HEK293 (cell line): ENCODE measurements around the gene MED20.

Source experiments
- CTCF ChIA-PET: fragments of 350-600 bp; formaldehyde crosslinking; extraction: SDS; loops from one replicate; lab custom pipeline; 2021; ENCODE audit warnings: antibody characterized with exemption; lab: Yijun Ruan, JAX
- POLR2A ChIA-PET: fragments of 300-600 bp; formaldehyde crosslinking; extraction: SDS; loops from one replicate; lab custom pipeline; 2020; ENCODE audit warnings: antibody characterized with exemption, inconsistent platforms; lab: Yijun Ruan, JAX
- H3K27ac ChIP-seq: fragments of 200-500 bp; sonication (Bioruptor generic); 2 replicates; pipeline ENCODE4 v1.5.1; 2014; ENCODE audit warnings: low read depth, low read length, control low read depth, inconsistent platforms; ENCODE audit errors: extremely low read depth
- H3K36me3 ChIP-seq, 2 experiments: fragments of 200-500 bp in 1 of 2; sonication (Bioruptor generic) in 1 of 2; 1 replicate in 1 of 2; 2 replicates in 1 of 2; pipeline ENCODE4 v1.5.1; 2014 to 2017; ENCODE audit warnings: inconsistent platforms in 2 of 2, low read length in 2 of 2; ENCODE audit not compliant: control insufficient read depth in 2 of 2, insufficient read depth in 1 of 2
- H3K4me1 ChIP-seq: fragments of 200-500 bp; sonication (Bioruptor generic); 2 replicates; pipeline ENCODE4 v1.5.1; 2014; ENCODE audit warnings: mild to moderate bottlenecking, low read length, inconsistent platforms; ENCODE audit not compliant: control insufficient read depth, insufficient read depth
- H3K4me3 ChIP-seq: 2 replicates; pipeline ENCODE4 v1.5.1; 2011; ENCODE audit warnings: low read depth, mild to moderate bottlenecking, control low read depth, low read length, moderate library complexity
- H3K9me3 ChIP-seq: fragments of 200-500 bp; sonication (Bioruptor generic); 2 replicates; pipeline ENCODE4 v1.5.1; 2014; ENCODE audit warnings: low read depth, low read length, inconsistent platforms; ENCODE audit not compliant: control insufficient read depth, insufficient read depth
- HOXA7 ChIP-seq: sonication (generic); formaldehyde crosslinking; IDR thresholded peaks from 2 replicates; pipeline ENCODE4 v1.8.1; 2022; ENCODE audit warnings: missing genetic modification reagents, borderline replicate concordance
- HOXC10 ChIP-seq: sonication (generic); formaldehyde crosslinking; IDR thresholded peaks from 2 replicates; pipeline ENCODE4 v1.8.1; 2023; ENCODE audit warnings: mild to moderate bottlenecking, missing genetic modification reagents
- KLF7 ChIP-seq: fragments of 450-650 bp; formaldehyde crosslinking; IDR thresholded peaks from 2 replicates; pipeline ENCODE4 v1.5.1; 2016; ENCODE audit warnings: missing biosample characterization, missing genetic modification characterization, borderline replicate concordance
- SCRT2 ChIP-seq: fragments of 450-650 bp; formaldehyde crosslinking; IDR thresholded peaks from 2 replicates; pipeline ENCODE4 v1.5.1; 2016; ENCODE audit warnings: missing biosample characterization, missing genetic modification characterization
- SETDB1 ChIP-seq: IDR thresholded peaks from one replicate; pipeline ENCODE4 v1.6.1; 2017; ENCODE audit warnings: mild to moderate bottlenecking, low read length, moderate library complexity, mixed read lengths; ENCODE audit not compliant: insufficient read length
- TRIM28 ChIP-seq: IDR thresholded peaks from 2 replicates; pipeline ENCODE4 v1.6.1; 2011; ENCODE audit warnings: low read length, control low read depth, borderline replicate concordance
- ZBTB49 ChIP-seq: fragments of 450-650 bp; formaldehyde crosslinking; IDR thresholded peaks from 2 replicates; pipeline ENCODE4 v1.5.1; 2016; ENCODE audit warnings: missing biosample characterization, missing genetic modification characterization, low read depth
- ZBTB8A ChIP-seq: fragments of 450-650 bp; formaldehyde crosslinking; IDR thresholded peaks from 2 replicates; pipeline ENCODE4 v1.5.1; 2016; ENCODE audit warnings: missing biosample characterization, missing genetic modification characterization
- ZFP37 ChIP-seq: fragments of 450-650 bp; formaldehyde crosslinking; IDR thresholded peaks from 2 replicates; pipeline ENCODE4 v1.5.1; 2016; ENCODE audit warnings: missing biosample characterization, missing genetic modification characterization
- ZNF140 ChIP-seq: fragments of 450-650 bp; formaldehyde crosslinking; IDR thresholded peaks from 2 replicates; pipeline ENCODE4 v1.5.1; 2016; ENCODE audit warnings: missing biosample characterization, missing genetic modification characterization
- ZNF146 ChIP-seq: fragments of 450-650 bp; formaldehyde crosslinking; IDR thresholded peaks from 2 replicates; pipeline ENCODE4 v1.5.1; 2016; ENCODE audit warnings: missing biosample characterization, missing genetic modification characterization
- ZNF155 ChIP-seq: fragments of 450-650 bp; formaldehyde crosslinking; IDR thresholded peaks from 2 replicates; pipeline ENCODE4 v1.5.1; 2016; ENCODE audit warnings: missing biosample characterization, missing genetic modification characterization
- ZNF16 ChIP-seq: fragments of 450-650 bp; formaldehyde crosslinking; IDR thresholded peaks from 2 replicates; pipeline ENCODE4 v1.5.1; 2016; ENCODE audit warnings: low read depth, missing biosample characterization, missing genetic modification characterization
- ZNF18 ChIP-seq: fragments of 450-650 bp; formaldehyde crosslinking; IDR thresholded peaks from 2 replicates; pipeline ENCODE4 v1.5.1; 2016; ENCODE audit warnings: missing biosample characterization, missing genetic modification characterization
- ZNF223 ChIP-seq: fragments of 450-650 bp; formaldehyde crosslinking; IDR thresholded peaks from 2 replicates; pipeline ENCODE4 v1.5.1; 2016; ENCODE audit warnings: missing biosample characterization, missing genetic modification characterization
- ZNF239 ChIP-seq: fragments of 450-650 bp; formaldehyde crosslinking; IDR thresholded peaks from 2 replicates; pipeline ENCODE4 v1.5.1; 2016; ENCODE audit warnings: missing biosample characterization, missing genetic modification characterization
- ZNF266 ChIP-seq: fragments of 450-650 bp; formaldehyde crosslinking; IDR thresholded peaks from 2 replicates; pipeline ENCODE4 v1.5.1; 2016; ENCODE audit warnings: missing biosample characterization, missing genetic modification characterization, low read depth
- ZNF302 ChIP-seq: fragments of 450-650 bp; formaldehyde crosslinking; IDR thresholded peaks from 2 replicates; pipeline ENCODE4 v1.5.1; 2016; ENCODE audit warnings: missing biosample characterization, missing genetic modification characterization, low read depth
- ZNF394 ChIP-seq: fragments of 450-650 bp; formaldehyde crosslinking; IDR thresholded peaks from 2 replicates; pipeline ENCODE4 v1.5.1; 2016; ENCODE audit warnings: missing biosample characterization, missing genetic modification characterization, mild to moderate bottlenecking, moderate library complexity, borderline replicate concordance
- ZNF426 ChIP-seq: fragments of 450-650 bp; formaldehyde crosslinking; IDR thresholded peaks from 2 replicates; pipeline ENCODE4 v1.5.1; 2017; ENCODE audit warnings: missing biosample characterization, missing genetic modification characterization, mild to moderate bottlenecking, inconsistent platforms, moderate library complexity
- ZNF555 ChIP-seq: fragments of 450-650 bp; formaldehyde crosslinking; conservative IDR thresholded peaks from 2 replicates; pipeline ENCODE4 v1.5.1; 2017; ENCODE audit warnings: missing biosample characterization, mild to moderate bottlenecking, missing genetic modification characterization, inconsistent platforms
- ZNF610 ChIP-seq: fragments of 450-650 bp; formaldehyde crosslinking; IDR thresholded peaks from 2 replicates; pipeline ENCODE4 v1.5.1; 2016; ENCODE audit warnings: missing biosample characterization, missing genetic modification characterization, borderline replicate concordance
- ZNF692 ChIP-seq: fragments of 450-650 bp; formaldehyde crosslinking; IDR thresholded peaks from 2 replicates; pipeline ENCODE4 v1.5.1; 2016; ENCODE audit warnings: missing biosample characterization, missing genetic modification characterization
- ZNF791 ChIP-seq: fragments of 450-650 bp; formaldehyde crosslinking; IDR thresholded peaks from 2 replicates; pipeline ENCODE4 v1.5.1; 2016; ENCODE audit warnings: missing biosample characterization, missing genetic modification characterization
- ZNF843 ChIP-seq: fragments of 450-650 bp; formaldehyde crosslinking; IDR thresholded peaks from 2 replicates; pipeline ENCODE4 v1.5.1; 2016; ENCODE audit warnings: missing biosample characterization, missing genetic modification characterization
- ZXDB ChIP-seq: fragments of 450-650 bp; formaldehyde crosslinking; IDR thresholded peaks from 2 replicates; pipeline ENCODE4 v1.5.1; 2016; ENCODE audit warnings: missing biosample characterization, missing genetic modification characterization
- TF ChIP-seq, protein P1 (sequence below): IDR thresholded peaks from 2 replicates; pipeline ENCODE4 v1.6.1; 2011; ENCODE audit warnings: mild to moderate bottlenecking, low read depth, low read length, borderline replicate concordance

The MED20 gene

GRCh38 chr6:41922154-41922553, 1.2 kb upstream of the MED20 start:
- Histone ChIP-seq H3K9me3 (no peaks in the 10 kb centered on the region), H3K36me3 (peaks cover 31 to 43% of the 10 kb centered on the region in 2 experiments; a peak in 2 of 3 replicates), H3K4me3 (peak overlapping the region; percentile 88), H3K27ac (peak overlapping the region; percentile 80; the same call in 1 of the 2 replicates), H3K4me1 (peaks cover 9% of the 10 kb centered on the region)
- ChIA-PET POLR2A (interaction anchor here (1.2 to 2.5 kb wide), 5 partner anchors 14 to 1062 kb away, joined by 3 to 34 read pairs (median 5); partner anchors contain the start of genes PPP2R5D and TOMM6), CTCF (interaction anchor here (0.6 to 11.2 kb wide), 16 partner anchors 8 to 880 kb away, joined by 3 to 160 read pairs (median 12); partner anchors contain the start of genes CCND3, TAF8, TOMM6 and TSPO2)
- TF ChIP-seq ZNF16 (tag by site-specific recombination) (no peak), ZBTB8A (tag by site-specific recombination) (no peak), HOXC10 (CRISPR knock-in tag) (no peak), SETDB1 (no peak), ZNF610 (no peak), ZNF302 (tag by site-specific recombination) (no peak), ZNF692 (tag by site-specific recombination) (no peak), KLF7 (tag by site-specific recombination) (no peak), ZNF140 (no peak)

GRCh38 chr6:41921712-41921998, 716 bp upstream of the MED20 start:
- peaks cover 9% of the 10 kb centered on the region for H3K4me1 ChIP-seq
- ChIA-PET POLR2A (interaction anchor here (0.9 to 2.5 kb wide), 21 partner anchors 9 to 1063 kb away, joined by 3 to 34 read pairs (median 5); partner anchors contain the start of genes CCND3, PPP2R5D, RPL7L1 and TAF8), CTCF (interaction anchor here (0.6 to 11.2 kb wide), 43 partner anchors 9 to 1237 kb away, joined by 3 to 160 read pairs (median 5); partner anchors contain the start of genes CCND3, TAF8, TFEB and TOMM6)
- TF ChIP-seq ZNF223 (tag by site-specific recombination) = no peak
- TF ChIP-seq SCRT2 (tag by site-specific recombination) = peak; percentile 95
- no peak for TF ChIP-seq ZNF791
- TF ChIP-seq TRIM28 = no peak
- no peak for TF ChIP-seq ZNF239 (tag by site-specific recombination)
- no peak for TF ChIP-seq ZNF394 (tag by site-specific recombination)
- 0 out of 2 replicates have a peak, but pooled peaks have one; percentile 4 for TF ChIP-seq ZNF426 (tag by site-specific recombination)
- TF ChIP-seq ZBTB49 (tag by site-specific recombination) = no peak
- TF ChIP-seq ZFP37 = 0 out of 2 replicates have a peak, but pooled peaks have one; percentile 0
- TF ChIP-seq ZNF266 (tag by site-specific recombination) = 0 out of 2 replicates have a peak, but pooled peaks have one; percentile 21
- no peak for TF ChIP-seq ZNF555 (tag by site-specific recombination)
- no peak for TF ChIP-seq ZNF18
- no peak for TF ChIP-seq ZNF155 (tag by site-specific recombination)
- TF ChIP-seq ZNF146 (tag by site-specific recombination) = no peak
- TF ChIP-seq, protein P1, sequence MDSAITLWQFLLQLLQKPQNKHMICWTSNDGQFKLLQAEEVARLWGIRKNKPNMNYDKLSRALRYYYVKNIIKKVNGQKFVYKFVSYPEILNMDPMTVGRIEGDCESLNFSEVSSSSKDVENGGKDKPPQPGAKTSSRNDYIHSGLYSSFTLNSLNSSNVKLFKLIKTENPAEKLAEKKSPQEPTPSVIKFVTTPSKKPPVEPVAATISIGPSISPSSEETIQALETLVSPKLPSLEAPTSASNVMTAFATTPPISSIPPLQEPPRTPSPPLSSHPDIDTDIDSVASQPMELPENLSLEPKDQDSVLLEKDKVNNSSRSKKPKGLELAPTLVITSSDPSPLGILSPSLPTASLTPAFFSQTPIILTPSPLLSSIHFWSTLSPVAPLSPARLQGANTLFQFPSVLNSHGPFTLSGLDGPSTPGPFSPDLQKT = no peak
- TF ChIP-seq HOXA7 = no peak
- no peak for TF ChIP-seq HOXC10 (CRISPR knock-in tag)
- TF ChIP-seq ZXDB (tag by site-specific recombination) = no peak
- no peak for TF ChIP-seq ZNF843

More at GRCh38 chr6:41921712-41921998, 716 bp upstream of the MED20 start:
- Histone ChIP-seq H3K27ac (peak overlapping the region; percentile 80; the same call in 1 of the 2 replicates), H3K36me3 (peaks cover 26 to 41% of the 10 kb centered on the region in 2 experiments; a peak in 2 of 3 replicates), H3K9me3 (no peaks in the 10 kb centered on the region), H3K4me3 (peak overlapping the region; percentile 88)
